K562 (cell line): Measurements from ENCODE around the gene PRUNE1. TPM values are rescaled to one million over a fixed set of nuclear protein-coding genes. Genes with fewer than 3 reads are reported as not detected.

Experiments
- CEBPB ChIP-seq: fragments of 450-650 bp; IDR thresholded peaks from 2 replicates; pipeline ENCODE4 v1.6.1; 2016; ENCODE audit warnings: missing genetic modification characterization, missing compliant biosample characterization
- HDAC2 ChIP-seq: fragments of 450-650 bp; IDR thresholded peaks from 2 replicates; pipeline ENCODE4 v1.6.1; 2016; ENCODE audit warnings: mild to moderate bottlenecking
- MYC ChIP-seq, 2 experiments: fragments of 250-450 bp in 1 of 2; sonication (Bioruptor Pico) in 1 of 2; IDR thresholded peaks; 2 replicates each; pipeline versions ENCODE4 v1.5.1 to v1.6.1; 2012 to 2021; ENCODE audit warnings: low read depth in 2 of 2, borderline replicate concordance in 1 of 2, improper control_type of control experiment in 1 of 2, low read length in 1 of 2, mild to moderate bottlenecking in 1 of 2, moderate library complexity in 1 of 2
- ZNF57 ChIP-seq: fragments of 450-650 bp; formaldehyde crosslinking; IDR thresholded peaks from 2 replicates; pipeline ENCODE4 v1.4.0; 2020; ENCODE audit warnings: mild to moderate bottlenecking, moderate library complexity
- ZNF592 ChIP-seq: fragments of 450-650 bp; IDR thresholded peaks from 2 replicates; pipeline ENCODE4 v1.6.1; 2017; ENCODE audit warnings: antibody characterized with exemption, mild to moderate bottlenecking
- polyA plus RNA-seq, 8 experiments: library from polyadenylated mRNA; depleted of rRNA in 4 of 8; stranded (reverse) in 5 of 8; unstranded in 3 of 8; fragments of >200 nt; fragmentation: Nextera tagmentation in 2 of 8; fragmentation: Illumina TruSeq in 1 of 8; extraction: Ambion mirVana in 2 of 8; extraction: Trizol in 1 of 8; gene quantifications; 2 replicates each; pipeline versions ENCODE4 v1.2.1 to v1.2.3, GENCODE V29; 2011 to 2014; ENCODE audit warnings: inconsistent platforms in 1 of 8, missing spikeins in 1 of 8
- total RNA-seq, 7 experiments: library from RNA; depleted of rRNA in 6 of 7; stranded (reverse); fragments of >200 nt in 6 of 7; fragmentation: Illumina TruSeq in 2 of 7; extraction: Trizol in 2 of 7; gene quantifications; 2 replicates each; pipeline versions ENCODE4 v1.2.1 to v1.2.3, GENCODE V29; 2011 to 2021; ENCODE audit warnings: low replicate concordance in 1 of 7
- TF ChIP-seq, protein P1 (sequence below), 2 experiments: fragments of 450-650 bp; formaldehyde crosslinking in 1 of 2; IDR thresholded peaks; 2 replicates each; pipeline versions ENCODE4 v1.4.0 to v1.6.1; 2014 to 2020; ENCODE audit warnings: mild to moderate bottlenecking in 2 of 2, borderline replicate concordance in 1 of 2, low read depth in 1 of 2
- TF ChIP-seq, protein P2 (sequence below): sonication (generic); formaldehyde crosslinking; IDR thresholded peaks from 2 replicates; pipeline ENCODE4 v1.8.0; 2023; ENCODE audit warnings: missing genetic modification reagents, mild to moderate bottlenecking, borderline replicate concordance

The PRUNE1 gene
- total and polyA plus RNA-seq, 9 of the 15 experiments (the other 6 are each of a cell fraction or from before 2014, with no cell fraction given): 16.7 to 48.3 (median 26.2) TPM

- TF ChIP-seq MYC (IDR thresholded peaks at IDR 0.05; ENCODE audit: low read depth, low read length) (peak; percentile 91), MYC (CRISPR knock-in tag; IDR thresholded peaks at IDR 0.05; ENCODE audit: borderline replicate concordance, low read depth) (peak; percentile 98), HDAC2 (peak; percentile 92), ZNF57 (CRISPR knock-in tag) (no peak), CEBPB (no peak), ZNF592 (peak; percentile 89)
- TF ChIP-seq, protein P1, sequence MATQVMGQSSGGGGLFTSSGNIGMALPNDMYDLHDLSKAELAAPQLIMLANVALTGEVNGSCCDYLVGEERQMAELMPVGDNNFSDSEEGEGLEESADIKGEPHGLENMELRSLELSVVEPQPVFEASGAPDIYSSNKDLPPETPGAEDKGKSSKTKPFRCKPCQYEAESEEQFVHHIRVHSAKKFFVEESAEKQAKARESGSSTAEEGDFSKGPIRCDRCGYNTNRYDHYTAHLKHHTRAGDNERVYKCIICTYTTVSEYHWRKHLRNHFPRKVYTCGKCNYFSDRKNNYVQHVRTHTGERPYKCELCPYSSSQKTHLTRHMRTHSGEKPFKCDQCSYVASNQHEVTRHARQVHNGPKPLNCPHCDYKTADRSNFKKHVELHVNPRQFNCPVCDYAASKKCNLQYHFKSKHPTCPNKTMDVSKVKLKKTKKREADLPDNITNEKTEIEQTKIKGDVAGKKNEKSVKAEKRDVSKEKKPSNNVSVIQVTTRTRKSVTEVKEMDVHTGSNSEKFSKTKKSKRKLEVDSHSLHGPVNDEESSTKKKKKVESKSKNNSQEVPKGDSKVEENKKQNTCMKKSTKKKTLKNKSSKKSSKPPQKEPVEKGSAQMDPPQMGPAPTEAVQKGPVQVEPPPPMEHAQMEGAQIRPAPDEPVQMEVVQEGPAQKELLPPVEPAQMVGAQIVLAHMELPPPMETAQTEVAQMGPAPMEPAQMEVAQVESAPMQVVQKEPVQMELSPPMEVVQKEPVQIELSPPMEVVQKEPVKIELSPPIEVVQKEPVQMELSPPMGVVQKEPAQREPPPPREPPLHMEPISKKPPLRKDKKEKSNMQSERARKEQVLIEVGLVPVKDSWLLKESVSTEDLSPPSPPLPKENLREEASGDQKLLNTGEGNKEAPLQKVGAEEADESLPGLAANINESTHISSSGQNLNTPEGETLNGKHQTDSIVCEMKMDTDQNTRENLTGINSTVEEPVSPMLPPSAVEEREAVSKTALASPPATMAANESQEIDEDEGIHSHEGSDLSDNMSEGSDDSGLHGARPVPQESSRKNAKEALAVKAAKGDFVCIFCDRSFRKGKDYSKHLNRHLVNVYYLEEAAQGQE (IDR thresholded peaks at IDR 0.05; ENCODE audit: borderline replicate concordance): no peak
- TF ChIP-seq, protein P1 (CRISPR knock-in tag; IDR thresholded peaks at IDR 0.05; ENCODE audit: low read depth): no peak
- TF ChIP-seq, protein P2, sequence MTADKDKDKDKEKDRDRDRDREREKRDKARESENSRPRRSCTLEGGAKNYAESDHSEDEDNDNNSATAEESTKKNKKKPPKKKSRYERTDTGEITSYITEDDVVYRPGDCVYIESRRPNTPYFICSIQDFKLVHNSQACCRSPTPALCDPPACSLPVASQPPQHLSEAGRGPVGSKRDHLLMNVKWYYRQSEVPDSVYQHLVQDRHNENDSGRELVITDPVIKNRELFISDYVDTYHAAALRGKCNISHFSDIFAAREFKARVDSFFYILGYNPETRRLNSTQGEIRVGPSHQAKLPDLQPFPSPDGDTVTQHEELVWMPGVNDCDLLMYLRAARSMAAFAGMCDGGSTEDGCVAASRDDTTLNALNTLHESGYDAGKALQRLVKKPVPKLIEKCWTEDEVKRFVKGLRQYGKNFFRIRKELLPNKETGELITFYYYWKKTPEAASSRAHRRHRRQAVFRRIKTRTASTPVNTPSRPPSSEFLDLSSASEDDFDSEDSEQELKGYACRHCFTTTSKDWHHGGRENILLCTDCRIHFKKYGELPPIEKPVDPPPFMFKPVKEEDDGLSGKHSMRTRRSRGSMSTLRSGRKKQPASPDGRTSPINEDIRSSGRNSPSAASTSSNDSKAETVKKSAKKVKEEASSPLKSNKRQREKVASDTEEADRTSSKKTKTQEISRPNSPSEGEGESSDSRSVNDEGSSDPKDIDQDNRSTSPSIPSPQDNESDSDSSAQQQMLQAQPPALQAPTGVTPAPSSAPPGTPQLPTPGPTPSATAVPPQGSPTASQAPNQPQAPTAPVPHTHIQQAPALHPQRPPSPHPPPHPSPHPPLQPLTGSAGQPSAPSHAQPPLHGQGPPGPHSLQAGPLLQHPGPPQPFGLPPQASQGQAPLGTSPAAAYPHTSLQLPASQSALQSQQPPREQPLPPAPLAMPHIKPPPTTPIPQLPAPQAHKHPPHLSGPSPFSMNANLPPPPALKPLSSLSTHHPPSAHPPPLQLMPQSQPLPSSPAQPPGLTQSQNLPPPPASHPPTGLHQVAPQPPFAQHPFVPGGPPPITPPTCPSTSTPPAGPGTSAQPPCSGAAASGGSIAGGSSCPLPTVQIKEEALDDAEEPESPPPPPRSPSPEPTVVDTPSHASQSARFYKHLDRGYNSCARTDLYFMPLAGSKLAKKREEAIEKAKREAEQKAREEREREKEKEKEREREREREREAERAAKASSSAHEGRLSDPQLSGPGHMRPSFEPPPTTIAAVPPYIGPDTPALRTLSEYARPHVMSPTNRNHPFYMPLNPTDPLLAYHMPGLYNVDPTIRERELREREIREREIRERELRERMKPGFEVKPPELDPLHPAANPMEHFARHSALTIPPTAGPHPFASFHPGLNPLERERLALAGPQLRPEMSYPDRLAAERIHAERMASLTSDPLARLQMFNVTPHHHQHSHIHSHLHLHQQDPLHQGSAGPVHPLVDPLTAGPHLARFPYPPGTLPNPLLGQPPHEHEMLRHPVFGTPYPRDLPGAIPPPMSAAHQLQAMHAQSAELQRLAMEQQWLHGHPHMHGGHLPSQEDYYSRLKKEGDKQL (CRISPR knock-in tag): no peak
These were observed 62.4 kb downstream of the PRUNE1 start, which contains the start of gene GABPB2 (continued) for GRCh38 chr1:151070474-151071276.
